ENCODE measurements around the gene NAGPA.

DNA sequence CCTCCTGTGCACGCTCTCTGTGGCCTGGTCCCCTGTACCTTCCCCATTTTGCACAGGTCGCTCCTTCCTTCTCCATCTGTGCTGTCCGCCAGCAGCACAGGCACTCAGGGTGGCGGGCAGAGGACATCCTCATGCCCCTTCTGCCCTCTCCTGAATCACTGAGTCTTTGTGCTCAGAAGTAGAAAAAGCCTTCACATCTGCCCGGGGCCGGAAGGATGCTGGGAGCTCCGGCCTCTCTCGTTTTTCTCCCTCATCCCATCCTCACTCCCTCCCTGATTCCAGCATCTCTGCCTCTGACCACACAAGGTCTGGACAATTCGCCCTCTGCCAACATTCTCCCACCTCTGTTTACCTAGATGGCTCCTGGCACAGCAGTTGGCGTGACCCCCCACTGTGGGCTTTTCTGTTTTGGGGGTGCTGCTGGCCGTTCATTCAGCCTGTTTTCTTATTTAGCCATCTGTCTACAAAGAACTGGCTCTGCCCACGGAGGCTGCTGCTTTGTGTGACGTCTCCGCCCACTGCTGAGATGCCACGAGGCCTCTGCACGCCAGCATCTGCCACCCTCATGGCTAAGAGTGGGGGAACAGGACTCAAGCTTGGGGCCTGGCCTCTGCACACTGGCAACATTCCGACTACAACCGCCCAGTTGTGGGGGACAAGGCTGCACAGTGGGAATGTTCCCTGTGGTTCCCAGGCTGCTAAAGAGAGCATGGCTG lies 38.9 kb downstream of the NAGPA start:
- TF ChIP-seq, protein P1, sequence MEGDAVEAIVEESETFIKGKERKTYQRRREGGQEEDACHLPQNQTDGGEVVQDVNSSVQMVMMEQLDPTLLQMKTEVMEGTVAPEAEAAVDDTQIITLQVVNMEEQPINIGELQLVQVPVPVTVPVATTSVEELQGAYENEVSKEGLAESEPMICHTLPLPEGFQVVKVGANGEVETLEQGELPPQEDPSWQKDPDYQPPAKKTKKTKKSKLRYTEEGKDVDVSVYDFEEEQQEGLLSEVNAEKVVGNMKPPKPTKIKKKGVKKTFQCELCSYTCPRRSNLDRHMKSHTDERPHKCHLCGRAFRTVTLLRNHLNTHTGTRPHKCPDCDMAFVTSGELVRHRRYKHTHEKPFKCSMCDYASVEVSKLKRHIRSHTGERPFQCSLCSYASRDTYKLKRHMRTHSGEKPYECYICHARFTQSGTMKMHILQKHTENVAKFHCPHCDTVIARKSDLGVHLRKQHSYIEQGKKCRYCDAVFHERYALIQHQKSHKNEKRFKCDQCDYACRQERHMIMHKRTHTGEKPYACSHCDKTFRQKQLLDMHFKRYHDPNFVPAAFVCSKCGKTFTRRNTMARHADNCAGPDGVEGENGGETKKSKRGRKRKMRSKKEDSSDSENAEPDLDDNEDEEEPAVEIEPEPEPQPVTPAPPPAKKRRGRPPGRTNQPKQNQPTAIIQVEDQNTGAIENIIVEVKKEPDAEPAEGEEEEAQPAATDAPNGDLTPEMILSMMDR (IDR thresholded peaks at IDR 0.05): no peak
- TF ChIP-seq POLR2A (IDR thresholded peaks at IDR 0.05): no peak

Measured in thyroid gland (tissue), 4 donors.